Activated CD8-positive, alpha-beta T cell treated with anti-CD3 and anti-CD28 coated beads for 36 hours (primary cell): ENCODE measurements around the gene ZC3H18. TPM values are rescaled to one million over a fixed set of nuclear protein-coding genes. Genes with fewer than 3 reads are reported as not detected.

Source experiments
- ATAC-seq: fragments of 200-7000 bp; cut with Tn5 transposase; one replicate; pipeline ENCODE4 v1.10.0; 2021; ENCODE audit warnings: mild to moderate bottlenecking, moderate library complexity
- CTCF ChIA-PET: fragments of 350-600 bp; sonication (Branson Sonifier 250); formaldehyde crosslinking; loops from one replicate; lab custom pipeline; 2021; ENCODE audit warnings: antibody characterized with exemption; lab: Charles Lee
- POLR2A ChIA-PET: fragments of 350-600 bp; sonication (Branson Sonifier 250); formaldehyde crosslinking; loops from one replicate; lab custom pipeline; 2021; ENCODE audit warnings: antibody characterized with exemption; lab: Charles Lee
- DNase-seq: peaks from one replicate; pipeline ENCODE4 v3.0.0-alpha.2; 2020
- H3K27ac Mint-ChIP-seq: one replicate; pipeline ENCODE4 v1.8.0; 2021; ENCODE audit warnings: mild to moderate bottlenecking, mixed read lengths
- H3K27me3 Mint-ChIP-seq: one replicate; pipeline ENCODE4 v1.8.0; 2021; ENCODE audit warnings: mixed read lengths
- H3K36me3 Mint-ChIP-seq: one replicate; pipeline ENCODE4 v1.8.0; 2021; ENCODE audit warnings: low read depth, mixed read lengths
- H3K4me1 Mint-ChIP-seq: one replicate; pipeline ENCODE4 v1.8.0; 2021; ENCODE audit warnings: low read depth, mixed read lengths
- H3K4me3 Mint-ChIP-seq: one replicate; pipeline ENCODE4 v1.8.0; 2021; ENCODE audit warnings: mild to moderate bottlenecking, moderate library complexity, mixed read lengths
- H3K9me3 Mint-ChIP-seq: one replicate; pipeline ENCODE4 v1.8.0; 2021; ENCODE audit warnings: mixed read lengths
- CTCF ChIP-seq: fragments of 200-600 bp; IDR thresholded peaks from one replicate; pipeline ENCODE4 v1.8.0; 2022; ENCODE audit warnings: antibody characterized with exemption, mild to moderate bottlenecking
- intact Hi-C: fragments of 100-400 bp; cut with micrococcal nuclease; formaldehyde crosslinking; loops from one replicate; pipeline ENCODE4 v1.10.0; 2022
- total RNA-seq, 2 experiments: library from RNA; stranded (reverse); gene quantifications; one replicate each; pipeline ENCODE4 v1.2.3, GENCODE V29; 2021

Gene ZC3H18
- total RNA-seq, 2 experiments from 2014 or later = 67.7 to 73.5 TPM

GRCh38 chr16:88653596-88654362 lies 83.6 kb downstream of the ZC3H18 start:
- intact Hi-C loops = no loop called here
- Mint-ChIP-seq H3K27me3 (no peaks in the 10 kb centered on the region), H3K4me1 (peaks cover 10% of the 10 kb centered on the region), H3K9me3 (no peaks in the 10 kb centered on the region), H3K36me3 (peaks cover 22% of the 10 kb centered on the region), H3K4me3 (no peak overlapping the region), H3K27ac (peak overlapping the region; percentile 7)
- ChIA-PET CTCF (interaction anchor here (0.6 to 2.9 kb wide), 2 partner anchors 19 to 27 kb away, joined by 3 to 9 read pairs; no protein-coding TSS in a partner anchor), POLR2A (interaction anchor here (1.0 kb wide), 1 partner anchor 17 kb away, joined by 3 read pairs; no protein-coding TSS in a partner anchor)
- ATAC-seq (no peak), DNase-seq (no peak)
- no peak for TF ChIP-seq CTCF

GRCh38 chr16:88654363-88655052 lies 84.3 kb downstream of the ZC3H18 start:
- ATAC-seq (no peak), DNase-seq (no peak)
- peaks cover 5% of the 10 kb centered on the region for H3K4me1 Mint-ChIP-seq
- H3K27me3 Mint-ChIP-seq = no peaks in the 10 kb centered on the region
- H3K4me3 Mint-ChIP-seq = no peak overlapping the region
- no peak overlapping the region for H3K27ac Mint-ChIP-seq
- ChIA-PET CTCF (interaction anchor here (2.9 kb wide), 1 partner anchor 27 kb away, joined by 9 read pairs; no protein-coding TSS in a partner anchor), POLR2A (interaction anchor here (1.1 kb wide), 1 partner anchor 11 kb away, joined by 3 read pairs; no protein-coding TSS in a partner anchor)
- no peak for TF ChIP-seq CTCF
- H3K9me3 Mint-ChIP-seq = no peaks in the 10 kb centered on the region
- intact Hi-C loops = no loop called here
- peaks cover 18% of the 10 kb centered on the region for H3K36me3 Mint-ChIP-seq

- Mint-ChIP-seq H3K27me3 (no peaks in the 10 kb centered on the region), H3K27ac (no peak overlapping the region), H3K4me1 (peaks cover 5% of the 10 kb centered on the region), H3K4me3 (no peak overlapping the region), H3K36me3 (peaks cover 18% of the 10 kb centered on the region), H3K9me3 (no peaks in the 10 kb centered on the region)
- POLR2A ChIA-PET = interaction anchor here (1.1 kb wide), 1 partner anchor 11 kb away, joined by 3 read pairs; no protein-coding TSS in a partner anchor
- ATAC-seq (no peak), DNase-seq (no peak)
- intact Hi-C loops = no loop called here
- CTCF ChIA-PET = no interaction called here
- no peak for TF ChIP-seq CTCF
Observed at GRCh38 chr16:88655053-88655732, 85.0 kb downstream of the ZC3H18 start.

GRCh38 chr16:88655733-88656281 lies 85.6 kb downstream of the ZC3H18 start:
- intact Hi-C loops = no loop called here
- no peak for TF ChIP-seq CTCF
- peaks cover 5% of the 10 kb centered on the region for H3K4me1 Mint-ChIP-seq
- H3K27me3 Mint-ChIP-seq = no peaks in the 10 kb centered on the region
- no peak overlapping the region for H3K27ac Mint-ChIP-seq
- no peak overlapping the region for H3K4me3 Mint-ChIP-seq
- peaks cover 17% of the 10 kb centered on the region for H3K36me3 Mint-ChIP-seq
- DNase-seq (no peak), ATAC-seq (no peak)
- H3K9me3 Mint-ChIP-seq = no peaks in the 10 kb centered on the region
- ChIA-PET CTCF (interaction anchor here (1.6 kb wide), 1 partner anchor 46 kb away, joined by 5 read pairs; no protein-coding TSS in a partner anchor), POLR2A (interaction anchor here (0.6 to 1.1 kb wide), 3 partner anchors 9 to 27 kb away, joined by 3 to 4 read pairs (median 3); no protein-coding TSS in a partner anchor)
